HepG2 (cell line): ENCODE results near the gene GRAMD4. TPM values are rescaled to one million over a fixed set of nuclear protein-coding genes. Genes with fewer than 3 reads are reported as not detected.

Experiments used
- ATAC-seq: fragments of 200-7000 bp; cut with Tn5 transposase; 3 replicates; pipeline ENCODE4 v1.9.1; 2020; ENCODE audit warnings: mild to moderate bottlenecking, moderate library complexity
- BruUV-seq: library from RNA; stranded (reverse); fragments of 400-500 nt; replicated peaks from 2 replicates; lab custom pipeline; 2021; lab: Mats Ljungman, UMichigan
- CTCF ChIA-PET: fragments of 300-600 bp; formaldehyde crosslinking; extraction: SDS; loops from one replicate; lab custom pipeline; 2021; ENCODE audit warnings: low total read pairs, inconsistent platforms, low intra/inter-chr PET ratio; lab: Yijun Ruan, JAX
- POLR2A ChIA-PET: fragments of 350-600 bp; sonication (Branson Sonifier 250); formaldehyde crosslinking; loops from one replicate; lab custom pipeline; 2020; ENCODE audit warnings: antibody characterized with exemption, inconsistent platforms; lab: Yijun Ruan, JAX
- DNase-seq: peaks from one replicate; pipeline ENCODE4 v3.0.0-alpha.2; 2015; ENCODE audit warnings: low spot score
- FAIRE-seq: peaks from 3 replicates; lab custom pipeline; 2011; peaks lifted over from hg19 to GRCh38; lab: Jason Lieb, UNC
- H2AFZ ChIP-seq: one replicate; pipeline ENCODE4 v1.6.1; 2011; ENCODE audit warnings: low read length, inconsistent platforms
- H3K27ac ChIP-seq: fragments of 300-600 bp; 3 replicates; pipeline ENCODE4 v1.8.0; 2011; ENCODE audit warnings: mixed run types, mild to moderate bottlenecking, mixed read lengths, low read length, inconsistent platforms; ENCODE audit not compliant: insufficient read depth; ENCODE audit errors: extremely low read length
- H3K27me3 ChIP-seq, 2 experiments: fragments of 200-600 bp in 1 of 2; 2 replicates in 1 of 2; 3 replicates in 1 of 2; pipeline versions ENCODE4 v1.6.0 to v1.8.0; 2011; ENCODE audit warnings: low read length in 2 of 2, mild to moderate bottlenecking in 2 of 2, moderate library complexity in 2 of 2, inconsistent platforms in 1 of 2; ENCODE audit not compliant: insufficient read depth in 2 of 2, control insufficient read depth in 1 of 2
- H3K36me3 ChIP-seq, 2 experiments: fragments of 200-600 bp in 1 of 2; replicated peaks in 1 of 2; 2 replicates in 1 of 2; 3 replicates in 1 of 2; pipeline versions ENCODE4 v1.5.1 to v1.8.0; 2011; ENCODE audit warnings: low read length in 2 of 2, inconsistent platforms in 1 of 2; ENCODE audit not compliant: insufficient read depth in 2 of 2, control insufficient read depth in 1 of 2
- H3K4me1 ChIP-seq: 2 replicates; pipeline ENCODE4 v1.5.1; 2012; ENCODE audit warnings: low read length, inconsistent platforms; ENCODE audit not compliant: insufficient read depth
- H3K4me2 ChIP-seq: 2 replicates; pipeline ENCODE4 v1.6.0; 2011; ENCODE audit warnings: low read depth, low read length, inconsistent platforms
- H3K4me3 ChIP-seq, 3 experiments: fragments of 200-600 bp in 1 of 3; sonication (generic), shearing (Covaris generic) in 1 of 3; replicated peaks in 1 of 3; 2 replicates each; pipeline ENCODE4 v1.5.1; 2011 to 2016; ENCODE audit warnings: low read length in 3 of 3, inconsistent platforms in 2 of 3, low read depth in 2 of 3, mild to moderate bottlenecking in 2 of 3, control low read depth in 1 of 3, mixed read lengths in 1 of 3; ENCODE audit not compliant: insufficient read depth in 1 of 3
- H3K79me2 ChIP-seq: one replicate; pipeline ENCODE4 v1.6.1; 2011; ENCODE audit warnings: low read length, inconsistent platforms; ENCODE audit not compliant: insufficient read depth
- H3K9ac ChIP-seq: 2 replicates; pipeline ENCODE4 v1.6.0; 2011; ENCODE audit warnings: mild to moderate bottlenecking, low read depth, low read length, inconsistent platforms; ENCODE audit not compliant: insufficient read depth
- H3K9me3 ChIP-seq: 2 replicates; pipeline ENCODE4 v1.5.1; 2012; ENCODE audit warnings: mild to moderate bottlenecking, low read length
- H4K20me1 ChIP-seq: 2 replicates; pipeline ENCODE4 v1.6.0; 2011; ENCODE audit warnings: inconsistent platforms, mild to moderate bottlenecking, low read length, moderate library complexity; ENCODE audit not compliant: insufficient read depth
- ATM ChIP-seq: fragments of 450-650 bp; IDR thresholded peaks from 2 replicates; pipeline ENCODE4 v1.7.1; 2017; ENCODE audit warnings: mild to moderate bottlenecking, borderline replicate concordance
- CCDC6 ChIP-seq: sonication (generic); formaldehyde crosslinking; IDR thresholded peaks from 2 replicates; pipeline ENCODE4 v1.8.1; 2022; ENCODE audit warnings: mild to moderate bottlenecking, missing genetic modification reagents, moderate library complexity
- DPF2 ChIP-seq: sonication (generic); formaldehyde crosslinking; IDR thresholded peaks from 2 replicates; pipeline ENCODE4 v1.4.0; 2020; ENCODE audit warnings: mild to moderate bottlenecking, low read depth, missing genetic modification reagents, borderline replicate concordance
- FUBP1 ChIP-seq: sonication (generic); formaldehyde crosslinking; IDR thresholded peaks from 2 replicates; pipeline ENCODE4 v1.5.1; 2020; ENCODE audit warnings: missing genetic modification reagents, mild to moderate bottlenecking, borderline replicate concordance
- NR2F6 ChIP-seq, 2 experiments: IDR thresholded peaks; 2 replicates each; pipeline ENCODE4 v1.6.1; 2016; ENCODE audit warnings: antibody characterized with exemption in 1 of 2, mild to moderate bottlenecking in 1 of 2
- PLRG1 ChIP-seq: fragments of 450-650 bp; conservative IDR thresholded peaks from 2 replicates; pipeline ENCODE4 v1.6.1; 2016
- STAT6 ChIP-seq: sonication (generic); formaldehyde crosslinking; IDR thresholded peaks from 2 replicates; pipeline ENCODE4 v1.4.0; 2020; ENCODE audit warnings: missing genetic modification reagents, mild to moderate bottlenecking, borderline replicate concordance
- ZEB1 ChIP-seq: IDR thresholded peaks from 2 replicates; pipeline ENCODE4 v1.6.1; 2012; ENCODE audit warnings: mild to moderate bottlenecking, low read depth, inconsistent platforms; ENCODE audit not compliant: insufficient replicate concordance
- ZFP62 ChIP-seq: sonication (generic); formaldehyde crosslinking; IDR thresholded peaks from 2 replicates; pipeline ENCODE4 v1.4.0; 2020; ENCODE audit warnings: missing genetic modification reagents
- ZHX1 ChIP-seq: sonication (generic); formaldehyde crosslinking; IDR thresholded peaks from 2 replicates; pipeline ENCODE4 v1.8.1; 2022; ENCODE audit warnings: low read depth, mild to moderate bottlenecking, missing genetic modification reagents
- ZNF296 ChIP-seq: sonication (generic); formaldehyde crosslinking; conservative IDR thresholded peaks from 2 replicates; pipeline ENCODE4 v1.5.0; 2020; ENCODE audit warnings: mild to moderate bottlenecking, missing genetic modification reagents
- ZNF543 ChIP-seq: sonication (generic); formaldehyde crosslinking; IDR thresholded peaks from 2 replicates; pipeline ENCODE4 v1.4.0; 2020; ENCODE audit warnings: mild to moderate bottlenecking, missing genetic modification reagents
- ZNF549 ChIP-seq: sonication (generic); formaldehyde crosslinking; IDR thresholded peaks from 2 replicates; pipeline ENCODE4 v1.5.0; 2020; ENCODE audit warnings: missing genetic modification reagents
- ZNF678 ChIP-seq: sonication (generic); formaldehyde crosslinking; IDR thresholded peaks from 2 replicates; pipeline ENCODE4 v1.4.0; 2020; ENCODE audit warnings: mild to moderate bottlenecking, missing genetic modification reagents
- ZNF704 ChIP-seq: sonication (generic); formaldehyde crosslinking; IDR thresholded peaks from 2 replicates; pipeline ENCODE4 v1.8.1; 2023; ENCODE audit warnings: mild to moderate bottlenecking, inconsistent platforms, moderate library complexity, missing genetic modification reagents, borderline replicate concordance
- ZNF746 ChIP-seq: sonication (generic); formaldehyde crosslinking; IDR thresholded peaks from 2 replicates; pipeline ENCODE4 v1.8.0; 2022; ENCODE audit warnings: mild to moderate bottlenecking, missing genetic modification reagents
- WGBS: methylation state at CpG from one replicate; pipeline ENCODE4 v1.1.6; 2017; ENCODE audit warnings: low lambda C conversion rate; 5-methylcytosine and 5-hydroxymethylcytosine counted together
- in situ Hi-C: cut with HindIII; loops from 2 replicates; pipeline ENCODE4 v1.10.0; 2017; ENCODE audit warnings: low pct_unique_long_range_greater_than_20kb; ENCODE audit not compliant: extremely low pct_ligation_motif_present
- intact Hi-C: fragments of 100-400 bp; cut with micrococcal nuclease; formaldehyde crosslinking; loops from one replicate; pipeline ENCODE4 v1.10.0; 2022; ENCODE audit not compliant: unreplicated experiment
- polyA plus RNA-seq, 8 experiments: library from polyadenylated mRNA; depleted of rRNA in 3 of 8; stranded (reverse) in 7 of 8; unstranded in 1 of 8; fragments of >200 nt; fragmentation: Illumina TruSeq in 4 of 8; extraction: Trizol in 4 of 8; gene quantifications; 2 replicates each; pipeline versions ENCODE4 v1.2.1 to v1.2.3, GENCODE V29; 2011 to 2016; ENCODE audit warnings: low read depth in 4 of 8, missing spikeins in 1 of 8, mixed read lengths in 1 of 8; ENCODE audit not compliant: insufficient read depth in 1 of 8
- total RNA-seq, 5 experiments: library from RNA; depleted of rRNA; stranded (reverse); fragments of >200 nt; fragmentation: Illumina TruSeq; extraction: Trizol; gene quantifications; 2 replicates each; pipeline ENCODE4 v1.2.3, GENCODE V29; 2016; ENCODE audit warnings: low read depth in 1 of 5

The GRAMD4 gene
- total and polyA plus RNA-seq, 2 of the 13 experiments (the other 11 are each of a cell fraction or from before 2014, with no cell fraction given), result 15.2 to 15.7 TPM

- TF ChIP-seq ZHX1 (CRISPR knock-in tag) (no peak), FUBP1 (no peak), ATM (no peak), CCDC6 (CRISPR knock-in tag) (no peak), ZNF543 (CRISPR knock-in tag) (no peak)
Observed at GRCh38 chr22:46714550-46714949, 94.4 kb downstream of the GRAMD4 start (continued).

- no peak for ATAC-seq
- 93% methylated on average over 11 of the region's 11 CpGs for WGBS
- H3K9me3 ChIP-seq, result no peaks in the 10 kb centered on the region
- CTCF ChIA-PET, result no interaction called here
- FAIRE-seq, result no peak
- in situ Hi-C loops, result no loop called here
- POLR2A ChIA-PET, result no interaction called here
- H3K4me1 ChIP-seq, result 0 out of 2 replicates have a peak, but pooled peaks cover under 1% of the 10 kb centered on the region
- no peak overlapping the region for H3K27ac ChIP-seq
- no TSS peak for BruUV-seq
- no peak for DNase-seq
- no peaks in the 10 kb centered on the region for H3K79me2 ChIP-seq
- H3K9ac ChIP-seq, result no peak overlapping the region
- intact Hi-C loops, result no loop called here
- H3K4me2 ChIP-seq, result no peak overlapping the region
- H3K27me3 ChIP-seq, result no peaks in the 10 kb centered on the region
- H3K4me3 ChIP-seq, result no peak overlapping the region
- peaks cover 10% of the 10 kb centered on the region; the same call in 1 of the 2 replicates for H4K20me1 ChIP-seq
- no peak overlapping the region for H2AFZ ChIP-seq
- H3K36me3 ChIP-seq, result peaks cover 7 to 50% of the 10 kb centered on the region in 2 experiments
- TF ChIP-seq ZNF704 (CRISPR knock-in tag), result no peak
- TF ChIP-seq STAT6 (CRISPR knock-in tag), result no peak
- TF ChIP-seq ZNF678 (CRISPR knock-in tag), result no peak
- no peak for TF ChIP-seq ZFP62
- TF ChIP-seq NR2F6 (IDR thresholded peaks at IDR 0.05), result no peak
- no peak for TF ChIP-seq NR2F6 (CRISPR knock-in tag; IDR thresholded peaks at IDR 0.05)
- no peak for TF ChIP-seq PLRG1
- no peak for TF ChIP-seq ZNF296 (CRISPR knock-in tag)
- TF ChIP-seq ZNF746 (CRISPR knock-in tag), result no peak
- TF ChIP-seq ZNF549 (CRISPR knock-in tag), result no peak
- no peak for TF ChIP-seq DPF2 (CRISPR knock-in tag)
- TF ChIP-seq ZEB1, result no peak
Observed at GRCh38 chr22:46719921-46720320, 99.7 kb downstream of the GRAMD4 start.
